DOHH2 (cell line): ENCODE data around the gene SNAP29.

Experiments
- CTCF ChIP-seq: fragments of 200-600 bp; sonication (generic); IDR thresholded peaks from one replicate; pipeline ENCODE4 v1.5.1; 2014; ENCODE audit warnings: antibody characterized with exemption, mild to moderate bottlenecking, low read depth, low read length; ENCODE audit not compliant: poor library complexity, severe bottlenecking
- EZH2phosphoT487 ChIP-seq: fragments of 200-600 bp; sonication (generic); IDR thresholded peaks from 2 replicates; pipeline ENCODE4 v1.6.1; 2017; ENCODE audit warnings: borderline replicate concordance, mild to moderate bottlenecking, antibody characterized with exemption, low read length, moderate library complexity, mixed read lengths

GRCh38 chr22:20881231-20881630 is 22.4 kb downstream of the SNAP29 start:
- TF ChIP-seq CTCF = no peak
- no peak for TF ChIP-seq EZH2phosphoT487
